Stimulated activated CD4-positive, alpha-beta T cell treated with anti-CD3 and anti-CD28 coated beads, Interleukin-1b, Interleukin-23, amount 100 ng/mL, for 24 hours (primary cell): ENCODE results near the gene VASN.

Experiments used
- DNase-seq, 4 experiments: peaks; one replicate each; pipeline ENCODE4 v3.0.0-alpha.2; 2020; ENCODE audit warnings: low read depth in 4 of 4, low spot score in 1 of 4

VASN gene

GRCh38 chr16:4351880-4352279 is 19.8 kb upstream of the VASN start:
- no peak for DNase-seq

- no peak for DNase-seq
These were observed 18.8 kb upstream of the VASN start for GRCh38 chr16:4352843-4353242.

DNA sequence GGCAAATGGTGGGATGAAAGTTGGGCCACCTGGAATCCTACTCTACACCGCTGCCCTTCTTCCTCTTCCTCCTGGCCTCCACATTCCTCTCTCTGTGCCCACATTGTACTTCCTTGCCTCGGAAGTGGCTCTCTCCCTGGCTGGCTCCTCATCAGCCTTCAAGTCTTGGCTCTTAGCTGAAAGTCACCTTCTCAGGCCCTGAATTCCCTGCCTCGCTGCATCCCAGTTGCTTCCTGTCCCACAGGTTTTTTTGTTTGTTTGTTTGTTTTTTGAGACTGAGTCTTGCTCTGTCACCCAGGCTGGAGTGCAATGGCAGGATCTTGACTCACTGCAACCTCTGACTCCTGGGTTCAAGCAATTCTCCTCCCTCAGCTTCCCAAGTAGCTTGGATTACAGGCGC is 18.0 kb upstream of the VASN start:
- no peak for DNase-seq

GRCh38 chr16:4354512-4355409 is 16.9 kb upstream of the VASN start:
- no peak for DNase-seq

DNA sequence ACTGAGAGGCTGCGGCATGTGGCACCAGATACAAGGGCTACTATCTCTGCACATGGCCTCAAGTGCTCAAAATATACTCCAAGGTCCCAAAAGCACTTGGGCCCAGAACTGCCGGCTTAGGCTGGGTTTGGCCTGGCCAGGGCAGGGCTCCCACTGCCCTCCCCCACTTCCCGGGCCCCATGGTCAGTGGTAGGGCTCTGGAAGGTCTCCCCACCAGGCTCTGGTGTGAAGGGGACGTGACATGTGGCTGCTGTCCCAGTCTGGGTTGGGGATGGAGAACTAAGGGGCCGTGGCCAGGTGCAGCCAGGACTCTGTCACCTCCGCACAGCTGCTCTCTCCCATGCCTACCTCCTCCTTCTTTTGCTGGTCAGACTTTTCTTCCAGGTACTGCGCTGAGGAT is 14.8 kb upstream of the VASN start:
- no peak for DNase-seq

DNA sequence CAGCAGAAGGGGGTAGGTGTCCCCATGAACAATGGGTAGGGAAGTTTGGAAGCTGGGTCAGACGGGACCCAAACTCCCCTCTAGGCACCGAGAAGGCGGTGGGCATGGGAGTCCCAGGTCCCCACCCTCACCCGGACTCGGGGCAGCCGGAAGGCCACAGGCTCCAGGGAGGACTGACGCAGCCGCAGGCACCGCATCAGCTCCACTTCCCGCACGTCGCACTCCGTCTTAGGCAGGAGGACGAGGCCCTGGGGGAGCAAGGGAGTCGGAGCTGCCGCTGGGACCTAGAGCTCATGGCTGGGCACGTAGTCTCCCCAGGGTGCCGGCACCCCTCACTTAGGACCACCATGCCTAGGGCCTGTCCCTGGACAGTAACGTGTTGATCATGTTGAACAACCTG is 13.4 kb upstream of the VASN start:
- DNase-seq = no peak

- peak; percentile 42 to 54 (median 46) for DNase-seq
These were observed 12.7 kb upstream of the VASN start for GRCh38 chr16:4358831-4359561.

DNA sequence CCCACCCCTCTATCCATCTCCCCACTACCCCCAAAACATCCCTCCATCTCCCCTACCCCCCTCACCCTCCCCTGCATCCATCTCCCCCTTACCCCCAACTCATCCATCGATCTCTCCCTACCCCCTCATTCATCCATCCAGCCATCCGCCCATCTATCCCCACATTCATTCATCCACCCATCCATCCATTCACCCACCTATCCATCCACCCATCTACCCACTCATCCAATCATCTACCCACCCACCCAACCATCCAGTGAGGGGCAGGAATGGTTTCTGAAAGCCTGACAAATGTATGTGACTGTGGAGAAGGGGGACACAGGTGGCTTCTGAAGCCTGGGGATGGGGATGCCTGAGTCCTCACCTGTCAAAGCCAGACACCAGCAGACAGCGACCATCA is 11.7 kb upstream of the VASN start:
- DNase-seq = no peak

GRCh38 chr16:4360538-4361021 is 11.1 kb upstream of the VASN start:
- no peak for DNase-seq

GRCh38 chr16:4361033-4361943 is 10.4 kb upstream of the VASN start:
- DNase-seq = no peak

GRCh38 chr16:4361944-4362311 is 9.7 kb upstream of the VASN start:
- no peak for DNase-seq

DNA sequence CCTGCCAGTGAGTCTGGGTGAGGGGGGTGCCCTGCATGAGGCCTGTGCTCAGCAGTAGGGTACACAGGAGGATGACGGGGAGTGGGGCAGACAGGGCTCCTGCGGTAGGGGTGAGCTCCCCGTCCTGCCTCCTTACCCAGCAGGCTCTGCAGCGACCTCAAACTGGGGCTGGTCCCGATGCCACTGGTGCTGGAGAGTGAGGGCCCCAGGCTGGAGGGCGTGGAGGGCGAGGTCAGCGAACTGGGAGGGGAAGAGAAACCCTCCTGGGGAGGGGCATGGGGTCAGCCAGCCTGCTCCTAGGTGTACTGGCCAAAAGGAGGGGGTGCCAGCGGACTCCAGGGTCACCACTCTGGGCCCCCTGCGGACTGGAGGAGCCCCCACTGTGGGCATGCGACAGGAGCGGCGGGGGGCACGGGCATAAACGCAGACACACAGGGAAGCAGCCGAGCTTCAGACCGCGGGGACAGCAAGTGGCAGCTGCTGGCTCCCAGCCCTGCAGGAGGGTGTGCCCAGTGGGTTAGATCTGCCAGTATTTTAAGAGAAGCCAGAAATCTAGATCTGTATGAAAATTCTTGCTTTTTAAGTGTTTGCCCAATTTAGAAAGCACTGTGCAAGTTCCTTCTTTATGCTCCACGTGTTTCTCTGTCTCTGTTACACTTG is 9.0 kb upstream of the VASN start:
- DNase-seq = no peak

GRCh38 chr16:4364196-4365013 is 7.2 kb upstream of the VASN start:
- DNase-seq = no peak

DNA sequence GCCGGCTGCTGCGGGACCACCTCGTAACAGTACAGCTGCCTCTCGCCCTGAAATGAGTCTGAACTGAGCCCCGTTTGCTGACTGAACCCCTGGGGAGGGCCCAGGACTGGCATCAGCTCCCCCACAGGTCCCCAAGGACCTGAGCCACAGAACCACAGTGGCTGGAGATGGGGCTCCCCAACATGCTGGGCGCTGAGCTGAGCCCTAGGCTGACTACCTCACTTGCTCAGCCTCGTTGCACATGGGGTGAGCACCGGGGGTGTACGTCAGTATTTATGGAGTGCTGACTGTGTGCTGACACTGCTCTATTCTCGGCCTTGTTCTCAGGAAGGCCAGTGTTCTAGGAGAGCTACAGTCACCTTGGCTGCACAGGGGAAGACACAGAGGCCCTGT is 6.6 kb upstream of the VASN start:
- DNase-seq = no peak

DNA sequence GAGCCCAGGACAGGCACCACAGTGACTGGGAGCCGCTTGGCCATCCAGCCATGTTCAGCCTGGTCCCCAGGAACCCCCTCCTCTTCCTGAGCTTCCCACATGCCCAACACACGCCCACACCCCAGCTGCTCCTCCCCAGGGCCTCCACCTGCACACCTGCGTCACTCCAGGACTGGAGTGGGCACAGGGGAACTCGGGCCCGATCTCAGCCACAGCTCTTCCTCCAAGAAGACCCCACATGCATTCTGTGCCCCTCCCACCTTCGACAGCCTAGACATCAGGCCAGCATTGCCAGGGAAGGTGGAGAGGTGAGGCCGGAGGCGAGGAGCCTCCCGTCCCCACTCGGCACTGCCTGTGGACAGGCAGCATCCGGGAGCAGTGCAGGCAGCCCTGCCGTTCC is 6.0 kb upstream of the VASN start:
- no peak for DNase-seq

GRCh38 chr16:4366016-4366415 is 5.6 kb upstream of the VASN start:
- DNase-seq = no peak

GRCh38 chr16:4367393-4367856 is 4.2 kb upstream of the VASN start:
- no peak for DNase-seq

- no peak for DNase-seq
These were observed 2.5 kb upstream of the VASN start for GRCh38 chr16:4369007-4369733.

DNA sequence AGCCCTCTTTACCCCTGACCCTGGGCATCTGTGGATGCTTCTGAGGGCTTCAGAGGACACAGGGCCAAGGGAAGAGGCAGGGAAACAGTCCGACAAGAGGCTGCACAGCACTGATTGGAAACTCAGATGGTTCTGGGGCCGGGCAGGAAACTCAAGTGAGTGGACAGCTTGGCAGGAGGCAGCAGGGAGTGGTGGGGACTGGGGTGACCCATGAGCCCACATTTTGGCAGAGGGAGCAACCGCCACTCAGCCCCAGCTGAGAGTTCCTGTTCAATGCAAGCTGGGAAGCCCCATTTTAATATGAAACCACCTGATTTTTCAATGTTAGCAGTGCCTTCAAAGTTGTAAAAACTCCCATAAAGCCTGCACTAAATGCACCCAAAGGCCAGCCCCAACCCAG is 1.5 kb upstream of the VASN start:
- no peak for DNase-seq
